Smooth muscle cell (in vitro differentiated cells): ENCODE data around the gene BUD31. TPM values are rescaled to one million over a fixed set of nuclear protein-coding genes. Genes with fewer than 3 reads are reported as not detected.

Experiments used
- DNase-seq: peaks from one replicate; lab custom pipeline; 2025; ENCODE audit not compliant: unreplicated experiment; lab: John Stamatoyannopoulos, UW
- H2AFZ ChIP-seq: fragments of 200-600 bp; sonication (generic); 2 replicates; pipeline ENCODE4 v1.6.0; 2016; ENCODE audit warnings: antibody characterized with exemption, low read depth, mild to moderate bottlenecking
- H3F3A ChIP-seq: fragments of 200-600 bp; sonication (generic); 2 replicates; pipeline ENCODE4 v1.6.0; 2017; ENCODE audit warnings: antibody characterized with exemption, low read depth
- H3K27ac ChIP-seq: fragments of 200-600 bp; sonication (generic); 2 replicates; pipeline ENCODE4 v1.5.1; 2016; ENCODE audit warnings: low read depth, mild to moderate bottlenecking
- H3K27me3 ChIP-seq: fragments of 200-600 bp; sonication (generic); 2 replicates; pipeline ENCODE4 v1.6.1; 2016; ENCODE audit warnings: low read depth, mild to moderate bottlenecking
- H3K36me3 ChIP-seq: fragments of 200-600 bp; sonication (generic); 2 replicates; pipeline ENCODE4 v1.5.1; 2016; ENCODE audit warnings: low read depth
- H3K4me1 ChIP-seq: fragments of 200-600 bp; sonication (generic); 2 replicates; pipeline ENCODE4 v1.5.1; 2016; ENCODE audit warnings: low read depth
- H3K4me2 ChIP-seq: fragments of 200-600 bp; sonication (generic); 2 replicates; pipeline ENCODE4 v1.6.0; 2016; ENCODE audit warnings: mild to moderate bottlenecking
- H3K4me3 ChIP-seq: fragments of 200-600 bp; sonication (generic); 2 replicates; pipeline ENCODE4 v1.5.1; 2016; ENCODE audit warnings: mild to moderate bottlenecking
- H3K79me2 ChIP-seq: fragments of 200-600 bp; sonication (generic); 2 replicates; pipeline ENCODE4 v1.6.0; 2016; ENCODE audit warnings: low read depth, mild to moderate bottlenecking
- H3K9ac ChIP-seq: fragments of 200-600 bp; sonication (generic); 2 replicates; pipeline ENCODE4 v1.6.0; 2016; ENCODE audit warnings: low read depth
- H3K9me3 ChIP-seq: fragments of 200-600 bp; sonication (generic); replicated peaks from 2 replicates; pipeline ENCODE4 v1.5.1; 2016; ENCODE audit warnings: low read depth
- H4K20me1 ChIP-seq: fragments of 200-600 bp; sonication (generic); 2 replicates; pipeline ENCODE4 v1.6.0; 2016; ENCODE audit warnings: low read depth
- WGBS: methylation state at CpG from one replicate; pipeline ENCODE4 v1.1.7; 2016; ENCODE audit warnings: low lambda C conversion rate; 5-methylcytosine and 5-hydroxymethylcytosine counted together
- polyA plus RNA-seq: library from polyadenylated mRNA; unstranded; fragments of >200 nt; fragmentation: Nextera tagmentation; extraction: Ambion mirVana; gene quantifications from 2 replicates; pipeline ENCODE4 v1.2.1, GENCODE V29; 2016
- total RNA-seq: library from RNA; depleted of rRNA; stranded (reverse); fragments of >200 nt; gene quantifications from 2 replicates; pipeline ENCODE4 v1.2.3, GENCODE V29; 2014
- TF ChIP-seq, protein P1 (sequence below): fragments of 200-600 bp; sonication (generic); IDR thresholded peaks from 2 replicates; pipeline ENCODE4 v1.5.1; 2017; ENCODE audit warnings: borderline replicate concordance, mild to moderate bottlenecking, antibody characterized with exemption; ENCODE audit not compliant: insufficient read depth, poor library complexity, severe bottlenecking

Gene BUD31
- total and polyA plus RNA-seq, 2 experiments from 2014 or later, result 97.2 to 249 TPM

DNA sequence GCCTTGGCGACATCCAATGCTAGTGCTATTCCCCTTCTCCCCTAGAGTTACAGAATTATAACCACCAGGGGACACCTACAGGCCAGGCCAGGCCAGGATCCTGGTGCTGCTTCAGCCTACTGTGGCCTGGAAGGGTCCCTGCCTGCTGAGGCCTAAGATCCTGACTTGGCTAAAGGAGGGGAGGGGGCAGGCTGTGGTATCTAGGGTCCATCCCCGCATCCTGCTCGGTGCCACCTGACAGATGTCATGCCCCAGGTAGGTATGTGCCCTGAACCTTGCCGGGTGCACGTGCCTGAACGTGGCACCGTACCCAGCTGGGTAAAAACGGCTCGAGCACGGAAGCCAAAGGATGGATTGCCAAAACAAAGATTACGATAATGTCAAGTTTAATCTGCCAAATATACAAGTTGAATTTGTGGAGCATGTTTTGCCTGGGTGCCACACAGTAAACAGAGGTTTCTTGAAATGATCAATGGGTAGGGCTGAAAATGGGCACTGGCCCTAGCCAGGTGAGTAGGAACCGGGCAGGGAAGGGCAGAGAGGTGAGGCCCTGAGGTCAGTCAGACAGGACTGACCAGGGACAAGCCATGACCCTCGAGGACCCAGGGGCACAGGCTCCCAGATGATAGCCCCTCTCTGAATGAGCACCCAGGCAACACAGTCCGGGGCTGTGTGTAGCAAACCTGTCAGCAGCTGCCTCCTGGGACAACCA, 13.0 kb upstream of the BUD31 start:
- Histone ChIP-seq H3K4me3 (no peak overlapping the region), H3K27ac (no peak overlapping the region), H3K4me2 (no peak overlapping the region), H3F3A (peaks cover 17% of the 10 kb centered on the region), H4K20me1 (peaks cover 71% of the 10 kb centered on the region), H3K4me1 (no peaks in the 10 kb centered on the region), H2AFZ (no peak overlapping the region), H3K9me3 (no peaks in the 10 kb centered on the region), H3K27me3 (no peaks in the 10 kb centered on the region), H3K79me2 (no peaks in the 10 kb centered on the region), H3K36me3 (no peaks in the 10 kb centered on the region), H3K9ac (no peak overlapping the region)
- TF ChIP-seq, protein P1, sequence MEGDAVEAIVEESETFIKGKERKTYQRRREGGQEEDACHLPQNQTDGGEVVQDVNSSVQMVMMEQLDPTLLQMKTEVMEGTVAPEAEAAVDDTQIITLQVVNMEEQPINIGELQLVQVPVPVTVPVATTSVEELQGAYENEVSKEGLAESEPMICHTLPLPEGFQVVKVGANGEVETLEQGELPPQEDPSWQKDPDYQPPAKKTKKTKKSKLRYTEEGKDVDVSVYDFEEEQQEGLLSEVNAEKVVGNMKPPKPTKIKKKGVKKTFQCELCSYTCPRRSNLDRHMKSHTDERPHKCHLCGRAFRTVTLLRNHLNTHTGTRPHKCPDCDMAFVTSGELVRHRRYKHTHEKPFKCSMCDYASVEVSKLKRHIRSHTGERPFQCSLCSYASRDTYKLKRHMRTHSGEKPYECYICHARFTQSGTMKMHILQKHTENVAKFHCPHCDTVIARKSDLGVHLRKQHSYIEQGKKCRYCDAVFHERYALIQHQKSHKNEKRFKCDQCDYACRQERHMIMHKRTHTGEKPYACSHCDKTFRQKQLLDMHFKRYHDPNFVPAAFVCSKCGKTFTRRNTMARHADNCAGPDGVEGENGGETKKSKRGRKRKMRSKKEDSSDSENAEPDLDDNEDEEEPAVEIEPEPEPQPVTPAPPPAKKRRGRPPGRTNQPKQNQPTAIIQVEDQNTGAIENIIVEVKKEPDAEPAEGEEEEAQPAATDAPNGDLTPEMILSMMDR, result no peak
- DNase-seq, result no peak
- whole genome bisulfite sequencing, result 96% methylated on average over 14 of the region's 14 CpGs

DNA sequence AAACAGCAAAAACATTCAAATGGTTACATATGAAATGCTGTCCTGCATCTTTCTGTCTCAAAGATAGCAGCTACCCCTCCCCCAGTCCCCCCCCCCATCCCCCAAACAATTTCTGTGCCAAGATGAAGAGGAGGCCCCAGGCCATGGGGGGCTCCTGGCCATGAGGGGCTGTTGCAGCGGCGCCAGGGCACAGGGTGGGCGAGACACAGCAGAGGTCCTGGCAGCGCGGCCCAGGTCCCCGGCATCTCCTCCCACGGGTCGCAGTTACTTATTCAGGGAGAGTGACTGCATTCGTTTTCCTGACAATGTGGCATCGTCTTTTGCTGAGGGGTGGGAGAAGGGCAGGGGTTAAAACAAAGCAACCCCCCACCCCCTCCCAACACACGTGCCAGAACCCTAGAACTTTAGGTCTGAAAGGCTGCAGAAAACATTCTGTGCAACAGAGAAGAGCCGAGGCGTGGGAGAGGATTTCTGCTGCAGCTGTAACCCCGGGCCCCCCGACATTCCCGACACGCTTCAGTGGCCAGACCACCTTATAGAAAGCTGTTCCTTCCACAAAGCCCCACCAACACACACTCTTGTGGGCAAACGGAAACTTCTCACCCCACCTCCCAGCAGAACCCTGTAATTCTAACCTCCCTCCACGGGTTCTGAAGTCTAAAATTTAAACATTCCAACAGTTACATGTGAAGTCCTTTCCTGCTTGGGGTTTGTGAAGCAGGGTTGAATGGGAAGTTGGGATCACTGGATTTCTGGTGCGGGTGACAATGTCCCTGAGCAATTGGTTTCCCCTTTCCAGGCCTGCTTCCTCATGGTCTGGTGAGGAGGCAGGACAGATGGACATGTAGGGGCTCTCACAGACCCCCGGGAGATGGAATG, 12.1 kb upstream of the BUD31 start:
- H3K4me1 ChIP-seq, result no peaks in the 10 kb centered on the region
- H3F3A ChIP-seq, result peaks cover 17% of the 10 kb centered on the region
- 92% methylated on average over 21 of the region's 21 CpGs for WGBS
- no peak overlapping the region for H3K27ac ChIP-seq
- no peak overlapping the region for H3K4me2 ChIP-seq
- peaks cover 73% of the 10 kb centered on the region for H4K20me1 ChIP-seq
- H3K79me2 ChIP-seq, result no peaks in the 10 kb centered on the region
- no peak for DNase-seq
- H2AFZ ChIP-seq, result no peak overlapping the region
- TF ChIP-seq, protein P1, result no peak
- H3K9ac ChIP-seq, result no peak overlapping the region
- H3K27me3 ChIP-seq, result no peaks in the 10 kb centered on the region
- H3K9me3 ChIP-seq, result no peaks in the 10 kb centered on the region
- no peak overlapping the region for H3K4me3 ChIP-seq
- no peaks in the 10 kb centered on the region for H3K36me3 ChIP-seq

DNA sequence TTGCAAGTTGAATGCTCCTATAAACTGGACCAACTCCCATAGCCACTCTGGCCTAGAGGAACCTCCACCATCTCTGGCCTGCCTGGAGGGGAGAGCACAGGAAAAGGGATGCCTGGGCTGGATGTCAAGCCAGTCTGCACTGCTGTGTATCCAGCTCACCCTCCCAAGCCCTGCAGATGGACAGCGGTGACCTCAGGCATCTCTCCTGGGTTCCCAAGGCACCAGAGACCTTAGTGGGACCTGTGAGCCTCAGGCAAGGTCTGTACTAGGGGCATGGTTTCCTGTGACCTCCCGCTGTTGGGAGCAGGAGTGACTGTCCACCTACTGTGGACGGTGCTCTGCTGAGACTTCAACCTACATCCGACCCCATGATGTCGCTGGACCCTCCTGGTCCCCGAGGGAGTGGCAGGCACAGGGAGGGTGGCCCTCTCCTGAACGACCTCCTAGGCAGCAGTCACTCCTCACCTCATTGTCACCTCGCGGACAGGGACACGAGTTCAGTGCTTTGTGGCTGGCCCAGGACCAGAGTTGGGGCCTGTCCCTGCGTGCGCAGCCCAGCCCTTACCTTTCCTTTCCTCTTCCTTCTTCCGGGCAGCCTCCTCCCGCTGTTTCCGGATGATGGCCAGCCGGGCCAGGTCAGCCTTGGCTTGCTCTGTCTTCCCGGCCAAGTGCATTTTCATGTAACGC, 11.3 kb upstream of the BUD31 start:
- H3F3A ChIP-seq, result peaks cover 17% of the 10 kb centered on the region
- no peak for DNase-seq
- H3K9ac ChIP-seq, result no peak overlapping the region
- H3K27ac ChIP-seq, result no peak overlapping the region
- H3K4me1 ChIP-seq, result no peaks in the 10 kb centered on the region
- H3K36me3 ChIP-seq, result no peaks in the 10 kb centered on the region
- TF ChIP-seq, protein P1, result no peak
- H3K9me3 ChIP-seq, result no peaks in the 10 kb centered on the region
- H3K4me2 ChIP-seq, result no peak overlapping the region
- no peak overlapping the region for H3K4me3 ChIP-seq
- peaks cover 65% of the 10 kb centered on the region for H4K20me1 ChIP-seq
- H3K27me3 ChIP-seq, result no peaks in the 10 kb centered on the region
- WGBS, result 96% methylated on average over 18 of the region's 18 CpGs
- H2AFZ ChIP-seq, result no peak overlapping the region
- no peaks in the 10 kb centered on the region for H3K79me2 ChIP-seq
